Fibroblast of lung (primary cell): ENCODE results near the gene DEGS2. TPM values are rescaled to one million over a fixed set of nuclear protein-coding genes. Genes with fewer than 3 reads are reported as not detected.

ENCODE experiments used
- DNase-seq, 2 donors: peaks; one replicate each; pipeline versions ENCODE4 v3.0.0 to v3.0.0-alpha.2; 2010; ENCODE audit warnings: low read depth in 2 of 2
- H2AFZ ChIP-seq: 2 replicates; pipeline ENCODE4 v1.5.1; 2012; ENCODE audit warnings: low read length, control low read depth, inconsistent platforms
- H3K27ac ChIP-seq: 2 replicates; pipeline ENCODE4 v1.5.1; 2011; ENCODE audit warnings: low read length, control low read depth; ENCODE audit not compliant: insufficient read depth
- H3K27me3 ChIP-seq: 2 replicates; pipeline ENCODE4 v1.5.1; 2011; ENCODE audit warnings: mild to moderate bottlenecking, low read length; ENCODE audit not compliant: control insufficient read depth, insufficient read depth
- H3K36me3 ChIP-seq: 2 replicates; pipeline ENCODE4 v1.5.1; 2011; ENCODE audit warnings: low read length; ENCODE audit not compliant: control insufficient read depth, insufficient read depth
- H3K4me1 ChIP-seq: 2 replicates; pipeline ENCODE4 v1.5.1; 2011; ENCODE audit warnings: low read length; ENCODE audit not compliant: control insufficient read depth, insufficient read depth; ENCODE audit errors: extremely low read depth
- H3K4me2 ChIP-seq: 2 replicates; pipeline ENCODE4 v1.5.1; 2011; ENCODE audit warnings: low read length, control low read depth; ENCODE audit not compliant: insufficient read depth; ENCODE audit errors: extremely low read depth
- H3K4me3 ChIP-seq, 4 experiments: fragments of 200-600 bp in 1 of 4; sonication (generic) in 1 of 4; replicated peaks in 1 of 4; 2 replicates each; pipeline ENCODE4 v1.5.1; 2011 to 2016; ENCODE audit warnings: low read length in 4 of 4, low read depth in 3 of 4, mild to moderate bottlenecking in 3 of 4, control low read depth in 2 of 4, inconsistent platforms in 1 of 4, mixed read lengths in 1 of 4; ENCODE audit not compliant: insufficient read depth in 1 of 4; ENCODE audit errors: control extremely low read depth in 1 of 4
- H3K79me2 ChIP-seq: 2 replicates; pipeline ENCODE4 v1.5.1; 2012; ENCODE audit warnings: mild to moderate bottlenecking, low read length, inconsistent platforms; ENCODE audit not compliant: control insufficient read depth, insufficient read depth
- H3K9ac ChIP-seq: 2 replicates; pipeline ENCODE4 v1.5.1; 2011; ENCODE audit warnings: mild to moderate bottlenecking, low read length, control low read depth; ENCODE audit not compliant: insufficient read depth
- H3K9me3 ChIP-seq: 2 replicates; pipeline ENCODE4 v1.5.1; 2012; ENCODE audit warnings: low read depth, low read length; ENCODE audit not compliant: control insufficient read depth, insufficient read depth
- H4K20me1 ChIP-seq: 2 replicates; pipeline ENCODE4 v1.5.1; 2011; ENCODE audit warnings: low read length; ENCODE audit not compliant: control insufficient read depth, insufficient read depth; ENCODE audit errors: extremely low read depth
- CTCF ChIP-seq, 2 donors: IDR thresholded peaks in 1 of 2; conservative IDR thresholded peaks in 1 of 2; 1 replicate in 1 of 2; 2 replicates in 1 of 2; pipeline ENCODE4 v1.5.1; 2011 to 2012; ENCODE audit warnings: low read length in 2 of 2, control low read depth in 1 of 2, inconsistent platforms in 1 of 2, low read depth in 1 of 2, mild to moderate bottlenecking in 1 of 2
- EZH2 ChIP-seq: IDR thresholded peaks from 2 replicates; pipeline ENCODE4 v1.5.1; 2012; ENCODE audit warnings: low read length, control low read depth, mild to moderate bottlenecking; ENCODE audit errors: missing control alignments
- polyA plus RNA-seq, 2 donors: library from polyadenylated mRNA; depleted of rRNA in 1 of 2; stranded (reverse) in 1 of 2; unstranded in 1 of 2; fragments of >200 nt; gene quantifications; 2 replicates each; pipeline ENCODE4 v1.2.1, GENCODE V29; 2011 to 2012; ENCODE audit warnings: missing spikeins in 1 of 2
- total RNA-seq: library from RNA; depleted of rRNA; stranded (reverse); fragments of >200 nt; gene quantifications from 2 replicates; pipeline ENCODE4 v1.2.1, GENCODE V29; 2014

DEGS2 gene
- total and polyA plus RNA-seq, 2 donors (not counting 1 experiment from before 2014, with no cell fraction given): under 0.01 TPM; not detected in 1

GRCh38 chr14:100114109-100114765, 45.2 kb downstream of the DEGS2 start:
- H4K20me1 ChIP-seq: no peaks in the 10 kb centered on the region
- DNase-seq: no peak
- H3K27ac ChIP-seq: no peak overlapping the region
- H3K4me1 ChIP-seq: no peaks in the 10 kb centered on the region
- no peak overlapping the region for H3K9ac ChIP-seq
- H3K4me3 ChIP-seq: no peak overlapping the region
- H3K36me3 ChIP-seq: no peaks in the 10 kb centered on the region
- no peak overlapping the region for H3K4me2 ChIP-seq
- no peaks in the 10 kb centered on the region for H3K9me3 ChIP-seq
- H3K27me3 ChIP-seq: no peaks in the 10 kb centered on the region
- TF ChIP-seq CTCF (conservative IDR thresholded peaks at IDR 0.05 in 1 of 2, IDR thresholded peaks at IDR 0.05 in 1 of 2; ENCODE audit: low read depth in 1 of 2, low read length in 2 of 2) (no peak), EZH2 (no peak)
- H3K79me2 ChIP-seq: no peaks in the 10 kb centered on the region
- H2AFZ ChIP-seq: no peak overlapping the region

GRCh38 chr14:100111931-100112704, 47.3 kb downstream of the DEGS2 start:
- no peak overlapping the region for H2AFZ ChIP-seq
- peaks cover 9% of the 10 kb centered on the region for H3K4me1 ChIP-seq
- no peak overlapping the region for H3K4me2 ChIP-seq
- H4K20me1 ChIP-seq: no peaks in the 10 kb centered on the region
- H3K27ac ChIP-seq: no peak overlapping the region
- H3K79me2 ChIP-seq: no peaks in the 10 kb centered on the region
- H3K9me3 ChIP-seq: no peaks in the 10 kb centered on the region
- H3K4me3 ChIP-seq: no peak overlapping the region
- TF ChIP-seq EZH2: no peak
- no peak for TF ChIP-seq CTCF (conservative IDR thresholded peaks at IDR 0.05 in 1 of 2, IDR thresholded peaks at IDR 0.05 in 1 of 2; ENCODE audit: low read depth in 1 of 2, low read length in 2 of 2)
- no peaks in the 10 kb centered on the region for H3K36me3 ChIP-seq
- no peaks in the 10 kb centered on the region for H3K27me3 ChIP-seq
- H3K9ac ChIP-seq: no peak overlapping the region
- no peak for DNase-seq

GRCh38 chr14:100110816-100111215, 48.6 kb downstream of the DEGS2 start:
- TF ChIP-seq EZH2 (no peak), CTCF (conservative IDR thresholded peaks at IDR 0.05 in 1 of 2, IDR thresholded peaks at IDR 0.05 in 1 of 2; ENCODE audit: low read depth in 1 of 2, low read length in 2 of 2) (no peak)
- H3K36me3 ChIP-seq: no peaks in the 10 kb centered on the region
- H3K4me2 ChIP-seq: no peak overlapping the region
- H4K20me1 ChIP-seq: no peaks in the 10 kb centered on the region
- H3K4me1 ChIP-seq: peaks cover 9% of the 10 kb centered on the region
- H3K9ac ChIP-seq: no peak overlapping the region
- no peak overlapping the region for H3K27ac ChIP-seq
- H3K4me3 ChIP-seq: no peak overlapping the region
- H3K79me2 ChIP-seq: no peaks in the 10 kb centered on the region
- H3K27me3 ChIP-seq: no peaks in the 10 kb centered on the region
- DNase-seq: no peak
- no peak overlapping the region for H2AFZ ChIP-seq
- H3K9me3 ChIP-seq: no peaks in the 10 kb centered on the region
